Activated naive CD4-positive, alpha-beta T cell treated with anti-CD3 and anti-CD28 coated beads for 36 hours (primary cell): ENCODE measurements around the gene SEMA4A. TPM values are rescaled to one million over a fixed set of nuclear protein-coding genes. Genes with fewer than 3 reads are reported as not detected.

ENCODE experiments used
- CTCF ChIA-PET: fragments of 350-600 bp; sonication (Branson Sonifier 250); formaldehyde crosslinking; loops from one replicate; lab custom pipeline; 2021; ENCODE audit warnings: antibody characterized with exemption; lab: Charles Lee
- DNase-seq: peaks from one replicate; pipeline ENCODE4 v3.0.0-alpha.2; 2020
- H3K27ac Mint-ChIP-seq: one replicate; pipeline ENCODE4 v1.8.0; 2021; ENCODE audit warnings: mild to moderate bottlenecking, mixed read lengths
- H3K27me3 Mint-ChIP-seq: one replicate; pipeline ENCODE4 v1.8.0; 2021; ENCODE audit warnings: low read depth, mixed read lengths
- H3K36me3 Mint-ChIP-seq: one replicate; pipeline ENCODE4 v1.8.0; 2021; ENCODE audit warnings: low read depth, mixed read lengths
- H3K4me1 Mint-ChIP-seq: one replicate; pipeline ENCODE4 v1.8.0; 2021; ENCODE audit warnings: low read depth, mixed read lengths
- H3K4me3 Mint-ChIP-seq: one replicate; pipeline ENCODE4 v1.8.0; 2021; ENCODE audit warnings: mild to moderate bottlenecking, moderate library complexity, mixed read lengths
- H3K9me3 Mint-ChIP-seq: one replicate; pipeline ENCODE4 v1.8.0; 2021; ENCODE audit warnings: mixed read lengths
- intact Hi-C: fragments of 100-400 bp; cut with micrococcal nuclease; formaldehyde crosslinking; loops from one replicate; pipeline ENCODE4 v1.15.1; 2023
- total RNA-seq, 2 experiments: library from RNA; stranded (reverse); gene quantifications; one replicate each; pipeline ENCODE4 v1.2.3, GENCODE V29; 2021

SEMA4A gene
- total RNA-seq, 2 experiments from 2014 or later, result 17.4 to 17.5 TPM

DNA sequence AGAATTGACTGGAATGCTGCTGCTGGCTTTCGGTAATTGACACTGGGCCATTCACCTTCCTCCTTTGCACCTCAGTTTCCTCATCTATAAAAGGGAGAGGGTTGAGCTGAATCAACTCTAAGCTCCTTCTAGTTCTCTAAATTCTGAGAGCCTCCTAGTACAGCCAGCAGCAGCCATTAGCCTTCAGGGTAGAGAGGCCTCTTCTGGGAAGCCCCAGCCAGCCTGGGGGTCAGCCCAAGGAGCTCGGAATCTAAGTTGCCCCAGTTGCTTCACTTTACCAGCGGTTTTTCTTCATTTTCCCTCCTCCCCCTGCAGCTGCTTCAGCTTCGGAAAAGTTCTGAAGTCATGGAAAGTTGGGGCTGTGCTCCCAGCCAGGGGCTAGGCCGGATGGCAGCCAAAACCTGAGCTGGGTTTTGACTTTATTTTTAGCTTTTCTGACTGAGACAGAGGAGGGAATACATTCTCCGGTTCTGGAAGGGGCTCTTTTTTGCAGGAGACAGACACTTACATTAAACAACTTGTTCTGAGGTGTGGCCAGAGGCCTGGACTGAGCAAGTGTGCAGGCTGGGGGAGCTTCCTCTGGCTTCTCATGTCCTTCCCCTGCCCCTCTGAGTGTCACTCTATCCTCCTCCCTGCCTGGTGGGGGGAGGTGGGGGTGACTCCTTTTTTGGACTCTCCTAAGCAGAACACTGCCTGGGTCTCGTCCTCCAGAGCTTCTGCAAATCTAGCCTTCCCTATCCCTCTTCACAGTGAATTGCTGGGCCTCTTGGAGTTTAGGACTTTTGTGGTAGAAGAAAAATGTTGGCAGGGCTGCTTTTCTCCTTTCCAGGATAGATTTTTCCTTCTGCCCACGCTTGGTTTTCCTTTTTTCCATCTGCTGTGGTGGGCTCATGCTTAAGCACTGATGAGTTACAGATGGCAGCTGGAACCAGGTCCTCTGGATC is 24.5 kb upstream of the SEMA4A start:
- Mint-ChIP-seq H3K27me3 (peaks cover 4% of the 10 kb centered on the region), H3K9me3 (no peaks in the 10 kb centered on the region), H3K36me3 (no peaks in the 10 kb centered on the region), H3K4me3 (no peak overlapping the region), H3K27ac (no peak overlapping the region), H3K4me1 (peaks cover 61% of the 10 kb centered on the region)
- intact Hi-C loops, result no loop called here
- no peak for DNase-seq
- CTCF ChIA-PET, result interaction anchor here (0.6 to 14.8 kb wide), 21 partner anchors 8 to 319 kb away, joined by 3 to 737 read pairs (median 8); partner anchors contain the start of genes LMNA and MEX3A

DNA sequence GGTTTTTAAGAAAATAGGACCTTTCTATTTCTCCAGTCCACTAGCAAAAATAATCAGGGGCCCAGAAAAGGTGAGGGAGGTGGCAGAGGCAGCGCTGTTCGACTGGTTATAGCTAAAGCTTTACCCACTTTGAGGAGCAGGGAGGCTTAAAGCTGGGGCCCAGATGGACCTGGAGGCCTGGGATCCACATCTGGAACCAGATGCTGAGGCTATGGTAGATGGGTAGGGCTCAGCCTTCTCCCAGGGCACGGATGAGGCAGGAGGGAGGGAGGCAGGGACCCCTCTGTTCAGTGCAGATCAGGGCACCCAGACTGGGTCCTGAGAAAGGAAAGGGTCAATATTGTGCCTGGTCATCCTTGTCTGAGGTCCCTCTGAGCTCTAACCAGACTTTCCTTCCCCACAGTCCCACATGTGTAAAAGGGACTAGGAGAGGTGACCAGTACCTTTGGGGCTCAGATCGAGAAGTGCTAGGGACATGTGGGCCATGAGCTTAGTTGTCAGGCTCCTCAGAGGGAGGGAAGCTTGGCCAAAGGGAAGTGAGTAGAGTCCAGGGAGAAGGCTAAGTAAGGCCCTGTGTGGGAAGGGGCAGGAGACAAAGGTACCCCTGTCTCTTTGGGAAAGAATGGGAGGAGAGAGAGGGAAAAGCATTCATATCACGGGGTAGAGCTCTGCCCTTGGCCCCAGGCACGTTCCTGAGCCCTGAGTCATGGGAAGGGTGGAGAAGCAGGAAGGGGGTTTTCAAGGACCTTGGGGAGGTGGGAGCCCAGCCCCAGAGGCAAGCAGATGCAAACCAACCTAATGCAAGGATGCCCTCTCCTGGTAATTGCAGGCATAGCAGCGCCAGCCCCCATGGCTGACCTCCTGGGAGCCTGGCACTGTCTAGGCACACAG is 23.5 kb upstream of the SEMA4A start:
- Mint-ChIP-seq H3K27ac (no peak overlapping the region), H3K4me3 (no peak overlapping the region), H3K4me1 (peaks cover 51% of the 10 kb centered on the region), H3K36me3 (peaks cover 8% of the 10 kb centered on the region), H3K9me3 (no peaks in the 10 kb centered on the region), H3K27me3 (peaks cover 4% of the 10 kb centered on the region)
- CTCF ChIA-PET, result interaction anchor here (0.7 to 14.8 kb wide), 26 partner anchors 9 to 197 kb away, joined by 3 to 737 read pairs (median 4); partner anchors contain the start of genes LMNA and MEX3A
- DNase-seq, result peak; percentile 93
- intact Hi-C loops, result loop anchor here (1.0 kb wide), 2 partner anchors 34 to 40 kb away; no protein-coding TSS in a partner anchor

DNA sequence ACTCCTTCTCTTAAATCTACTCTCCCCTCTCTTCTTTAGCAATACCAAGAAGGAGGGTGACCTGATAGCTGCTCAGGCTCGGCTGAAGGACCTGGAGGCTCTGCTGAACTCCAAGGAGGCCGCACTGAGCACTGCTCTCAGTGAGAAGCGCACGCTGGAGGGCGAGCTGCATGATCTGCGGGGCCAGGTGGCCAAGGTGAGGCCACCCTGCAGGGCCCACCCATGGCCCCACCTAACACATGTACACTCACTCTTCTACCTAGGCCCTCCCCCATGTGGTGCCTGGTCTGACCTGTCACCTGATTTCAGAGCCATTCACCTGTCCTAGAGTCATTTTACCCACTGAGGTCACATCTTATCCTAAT is 22.8 kb upstream of the SEMA4A start:
- CTCF ChIA-PET, result interaction anchor here (0.6 to 14.8 kb wide), 21 partner anchors 10 to 193 kb away, joined by 3 to 737 read pairs (median 8); partner anchors contain the start of genes LMNA and MEX3A
- intact Hi-C loops, result loop anchor here (1.0 kb wide), 2 partner anchors 34 to 40 kb away; no protein-coding TSS in a partner anchor
- Mint-ChIP-seq H3K36me3 (peaks cover 10% of the 10 kb centered on the region), H3K27ac (no peak overlapping the region), H3K27me3 (peaks cover 4% of the 10 kb centered on the region), H3K4me3 (no peak overlapping the region), H3K4me1 (peaks cover 44% of the 10 kb centered on the region), H3K9me3 (no peaks in the 10 kb centered on the region)
- DNase-seq, result no peak

DNA sequence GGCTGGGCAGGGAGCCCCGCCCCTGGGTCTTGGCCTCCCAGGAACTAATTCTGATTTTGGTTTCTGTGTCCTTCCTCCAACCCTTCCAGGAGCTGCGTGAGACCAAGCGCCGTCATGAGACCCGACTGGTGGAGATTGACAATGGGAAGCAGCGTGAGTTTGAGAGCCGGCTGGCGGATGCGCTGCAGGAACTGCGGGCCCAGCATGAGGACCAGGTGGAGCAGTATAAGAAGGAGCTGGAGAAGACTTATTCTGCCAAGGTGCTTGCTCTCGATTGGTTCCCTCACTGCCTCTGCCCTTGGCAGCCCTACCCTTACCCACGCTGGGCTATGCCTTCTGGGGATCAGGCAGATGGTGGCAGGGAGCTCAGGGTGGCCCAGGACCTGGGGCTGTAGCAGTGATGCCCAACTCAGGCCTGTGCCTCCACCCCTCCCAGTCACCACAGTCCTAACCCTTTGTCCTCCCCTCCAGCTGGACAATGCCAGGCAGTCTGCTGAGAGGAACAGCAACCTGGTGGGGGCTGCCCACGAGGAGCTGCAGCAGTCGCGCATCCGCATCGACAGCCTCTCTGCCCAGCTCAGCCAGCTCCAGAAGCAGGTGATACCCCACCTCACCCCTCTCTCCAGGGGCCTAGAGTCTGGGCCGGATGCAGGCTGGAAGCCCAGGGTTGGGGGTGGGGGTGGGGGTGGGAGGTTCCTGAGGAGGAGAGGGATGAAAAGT is 18.5 kb upstream of the SEMA4A start:
- H3K36me3 Mint-ChIP-seq, result peaks cover 21% of the 10 kb centered on the region
- CTCF ChIA-PET, result interaction anchor here (2.0 to 14.8 kb wide), 2 partner anchors 41 to 91 kb away, joined by 10 to 737 read pairs; no protein-coding TSS in a partner anchor
- DNase-seq, result no peak
- H3K4me3 Mint-ChIP-seq, result no peak overlapping the region
- H3K9me3 Mint-ChIP-seq, result no peaks in the 10 kb centered on the region
- H3K27me3 Mint-ChIP-seq, result no peaks in the 10 kb centered on the region
- intact Hi-C loops, result no loop called here
- peaks cover 4% of the 10 kb centered on the region for H3K4me1 Mint-ChIP-seq
- no peak overlapping the region for H3K27ac Mint-ChIP-seq

DNA sequence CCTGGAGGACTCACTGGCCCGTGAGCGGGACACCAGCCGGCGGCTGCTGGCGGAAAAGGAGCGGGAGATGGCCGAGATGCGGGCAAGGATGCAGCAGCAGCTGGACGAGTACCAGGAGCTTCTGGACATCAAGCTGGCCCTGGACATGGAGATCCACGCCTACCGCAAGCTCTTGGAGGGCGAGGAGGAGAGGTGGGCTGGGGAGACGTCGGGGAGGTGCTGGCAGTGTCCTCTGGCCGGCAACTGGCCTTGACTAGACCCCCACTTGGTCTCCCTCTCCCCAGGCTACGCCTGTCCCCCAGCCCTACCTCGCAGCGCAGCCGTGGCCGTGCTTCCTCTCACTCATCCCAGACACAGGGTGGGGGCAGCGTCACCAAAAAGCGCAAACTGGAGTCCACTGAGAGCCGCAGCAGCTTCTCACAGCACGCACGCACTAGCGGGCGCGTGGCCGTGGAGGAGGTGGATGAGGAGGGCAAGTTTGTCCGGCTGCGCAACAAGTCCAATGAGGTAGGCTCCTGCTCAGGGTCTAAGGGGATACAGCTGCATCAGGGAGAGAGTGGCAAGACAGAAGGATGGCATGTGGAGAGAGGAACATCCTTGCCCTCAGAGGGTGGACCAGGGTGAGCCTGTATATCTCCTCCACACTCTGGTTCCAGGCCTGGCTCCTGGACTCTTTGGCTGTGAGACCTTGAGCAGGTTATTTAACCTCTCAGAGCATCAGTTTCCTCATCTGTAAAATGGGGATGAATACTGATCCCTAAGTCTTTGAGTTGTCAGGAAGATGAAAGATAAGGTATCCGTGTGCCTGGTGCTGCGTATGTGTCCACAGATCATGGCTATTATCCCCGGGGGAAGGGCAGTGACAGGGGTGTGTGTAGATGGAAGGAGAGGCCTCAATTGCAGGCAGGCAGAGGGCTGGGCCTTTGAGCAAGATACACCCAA is 17.2 kb upstream of the SEMA4A start:
- CTCF ChIA-PET, result interaction anchor here (0.6 to 14.8 kb wide), 4 partner anchors 43 to 594 kb away, joined by 3 to 737 read pairs (median 6); no protein-coding TSS in a partner anchor
- DNase-seq, result no peak
- peaks cover 21% of the 10 kb centered on the region for H3K36me3 Mint-ChIP-seq
- H3K27ac Mint-ChIP-seq, result no peak overlapping the region
- no peaks in the 10 kb centered on the region for H3K9me3 Mint-ChIP-seq
- H3K27me3 Mint-ChIP-seq, result no peaks in the 10 kb centered on the region
- H3K4me3 Mint-ChIP-seq, result no peak overlapping the region
- H3K4me1 Mint-ChIP-seq, result no peaks in the 10 kb centered on the region
- intact Hi-C loops, result no loop called here

DNA sequence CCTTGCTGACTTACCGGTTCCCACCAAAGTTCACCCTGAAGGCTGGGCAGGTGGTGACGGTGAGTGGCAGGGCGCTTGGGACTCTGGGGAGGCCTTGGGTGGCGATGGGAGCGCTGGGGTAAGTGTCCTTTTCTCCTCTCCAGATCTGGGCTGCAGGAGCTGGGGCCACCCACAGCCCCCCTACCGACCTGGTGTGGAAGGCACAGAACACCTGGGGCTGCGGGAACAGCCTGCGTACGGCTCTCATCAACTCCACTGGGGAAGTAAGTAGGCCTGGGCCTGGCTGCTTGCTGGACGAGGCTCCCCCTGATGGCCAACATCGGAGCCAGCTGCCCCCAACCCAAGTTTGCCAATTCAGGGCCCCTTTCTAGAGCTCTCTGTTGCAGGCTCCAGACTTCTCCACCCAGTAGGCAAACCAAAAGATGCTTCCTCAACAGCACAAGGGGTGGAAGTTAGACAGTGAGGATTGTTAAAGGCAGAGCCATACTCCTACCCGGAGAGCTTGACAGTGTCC is 16.4 kb upstream of the SEMA4A start:
- H3K4me1 Mint-ChIP-seq, result no peaks in the 10 kb centered on the region
- no peaks in the 10 kb centered on the region for H3K9me3 Mint-ChIP-seq
- no peak overlapping the region for H3K4me3 Mint-ChIP-seq
- no peak for DNase-seq
- no peak overlapping the region for H3K27ac Mint-ChIP-seq
- H3K27me3 Mint-ChIP-seq, result no peaks in the 10 kb centered on the region
- peaks cover 21% of the 10 kb centered on the region for H3K36me3 Mint-ChIP-seq
- CTCF ChIA-PET, result interaction anchor here (0.5 to 1.9 kb wide), 6 partner anchors 11 to 71 kb away, joined by 3 to 8 read pairs (median 3); no protein-coding TSS in a partner anchor
- intact Hi-C loops, result no loop called here

DNA sequence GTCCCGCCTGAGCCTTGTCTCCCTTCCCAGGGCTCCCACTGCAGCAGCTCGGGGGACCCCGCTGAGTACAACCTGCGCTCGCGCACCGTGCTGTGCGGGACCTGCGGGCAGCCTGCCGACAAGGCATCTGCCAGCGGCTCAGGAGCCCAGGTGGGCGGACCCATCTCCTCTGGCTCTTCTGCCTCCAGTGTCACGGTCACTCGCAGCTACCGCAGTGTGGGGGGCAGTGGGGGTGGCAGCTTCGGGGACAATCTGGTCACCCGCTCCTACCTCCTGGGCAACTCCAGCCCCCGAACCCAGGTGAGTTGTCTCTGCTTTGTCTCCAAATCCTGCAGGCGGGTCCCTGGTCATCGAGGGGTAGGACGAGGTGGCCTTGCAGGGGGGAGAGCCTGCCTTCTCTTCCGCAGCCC is 14.9 kb upstream of the SEMA4A start:
- DNase-seq, result no peak
- CTCF ChIA-PET, result interaction anchor here (1.9 to 2.4 kb wide), 2 partner anchors 48 to 87 kb away, joined by 6 to 8 read pairs; no protein-coding TSS in a partner anchor
- no peak overlapping the region for H3K4me3 Mint-ChIP-seq
- H3K36me3 Mint-ChIP-seq, result peaks cover 21% of the 10 kb centered on the region
- H3K4me1 Mint-ChIP-seq, result no peaks in the 10 kb centered on the region
- no peak overlapping the region for H3K27ac Mint-ChIP-seq
- no peaks in the 10 kb centered on the region for H3K27me3 Mint-ChIP-seq
- no peaks in the 10 kb centered on the region for H3K9me3 Mint-ChIP-seq
- intact Hi-C loops, result no loop called here

DNA sequence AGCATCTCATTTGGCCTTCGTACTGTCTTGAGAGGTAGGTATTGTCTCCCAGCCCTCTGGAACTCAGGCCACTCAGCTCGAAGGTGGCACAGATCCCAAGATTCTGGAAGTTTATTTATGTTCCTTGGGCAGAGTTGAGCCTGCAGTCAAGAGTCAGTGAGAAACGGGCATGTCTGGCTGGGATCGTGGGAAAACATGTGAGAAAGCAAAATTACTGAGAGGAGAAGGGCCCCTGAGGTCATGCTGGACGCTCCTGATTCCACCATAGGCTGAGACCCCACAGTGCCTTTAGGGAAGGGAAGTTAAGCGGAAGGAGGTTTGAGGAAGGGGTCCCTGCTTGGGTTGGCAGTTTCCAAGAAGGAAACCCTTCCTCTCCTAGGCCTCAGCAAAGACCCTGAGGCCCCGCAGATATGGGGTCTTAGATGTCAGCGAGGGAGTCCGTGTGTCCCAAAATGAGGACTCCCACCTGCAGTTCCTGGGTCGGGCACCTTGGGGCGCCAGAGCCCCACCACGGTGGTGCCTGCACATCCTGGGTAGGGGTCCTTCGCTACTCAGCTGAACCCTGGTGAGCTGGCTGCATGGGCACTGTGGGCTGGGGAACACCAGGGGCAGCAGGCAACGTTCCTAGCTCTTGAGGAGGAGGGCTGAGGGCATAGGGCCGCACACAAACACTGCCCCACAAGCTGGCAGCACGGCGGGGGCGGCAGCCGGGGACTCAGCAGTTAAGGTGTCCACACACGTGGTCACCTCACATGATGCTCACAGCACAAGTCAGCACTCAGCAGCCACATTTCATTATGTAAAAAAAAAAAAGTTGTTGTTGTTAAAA is 12.3 kb upstream of the SEMA4A start:
- H3K9me3 Mint-ChIP-seq, result no peaks in the 10 kb centered on the region
- peaks cover 6% of the 10 kb centered on the region for H3K4me1 Mint-ChIP-seq
- CTCF ChIA-PET, result interaction anchor here (0.6 to 12.6 kb wide), 24 partner anchors 9 to 303 kb away, joined by 3 to 244 read pairs (median 5); partner anchors contain the start of genes PMF1, SMG5 and TMEM79
- no peak overlapping the region for H3K4me3 Mint-ChIP-seq
- H3K27ac Mint-ChIP-seq, result no peak overlapping the region
- peak; percentile 53 for DNase-seq
- intact Hi-C loops, result no loop called here
- H3K27me3 Mint-ChIP-seq, result no peaks in the 10 kb centered on the region
- peaks cover 11% of the 10 kb centered on the region for H3K36me3 Mint-ChIP-seq

DNA sequence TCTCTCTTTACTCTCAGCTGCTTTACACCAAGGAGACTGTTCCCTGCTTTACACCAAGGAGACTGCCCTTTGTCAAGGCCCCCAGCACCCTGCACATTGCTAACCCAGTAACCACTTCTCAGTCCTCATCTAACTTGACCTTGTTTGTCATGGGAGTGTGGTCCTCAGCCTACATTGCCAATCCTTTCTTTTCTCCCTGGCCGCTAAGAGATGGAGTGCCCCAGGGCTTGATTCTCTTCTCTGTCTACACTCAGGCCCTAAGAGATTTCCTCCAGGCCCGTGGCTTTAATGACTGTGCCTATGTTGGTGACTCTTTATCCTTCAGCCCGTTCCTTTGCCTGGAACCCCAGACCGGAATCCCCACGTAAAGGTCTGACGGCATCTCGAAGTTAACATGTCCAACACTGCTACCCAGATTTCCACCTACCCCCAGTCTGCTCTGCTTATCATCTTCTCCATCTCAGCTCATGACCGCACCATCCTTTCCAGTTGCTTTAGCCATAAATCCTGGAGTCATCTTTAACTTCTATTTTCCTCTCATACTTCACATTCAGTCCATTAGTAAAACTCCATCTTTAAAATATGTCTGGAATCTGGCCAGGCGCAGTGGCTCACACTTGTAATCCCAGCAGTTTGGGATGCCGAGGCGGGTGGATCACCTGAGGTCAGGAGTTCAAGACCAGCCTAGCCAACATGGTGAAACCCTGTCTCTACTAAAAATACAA is 9.5 kb upstream of the SEMA4A start:
- H3K4me1 Mint-ChIP-seq, result peaks cover 29% of the 10 kb centered on the region
- H3K36me3 Mint-ChIP-seq, result no peaks in the 10 kb centered on the region
- H3K27ac Mint-ChIP-seq, result no peak overlapping the region
- H3K27me3 Mint-ChIP-seq, result no peaks in the 10 kb centered on the region
- H3K9me3 Mint-ChIP-seq, result no peaks in the 10 kb centered on the region
- intact Hi-C loops, result no loop called here
- H3K4me3 Mint-ChIP-seq, result no peak overlapping the region
- DNase-seq, result no peak
- CTCF ChIA-PET, result interaction anchor here (0.6 to 12.6 kb wide), 4 partner anchors 14 to 84 kb away, joined by 3 to 244 read pairs (median 16); no protein-coding TSS in a partner anchor
